ENCODE measurements around the gene CAPN5.

The CAPN5 gene

DNA sequence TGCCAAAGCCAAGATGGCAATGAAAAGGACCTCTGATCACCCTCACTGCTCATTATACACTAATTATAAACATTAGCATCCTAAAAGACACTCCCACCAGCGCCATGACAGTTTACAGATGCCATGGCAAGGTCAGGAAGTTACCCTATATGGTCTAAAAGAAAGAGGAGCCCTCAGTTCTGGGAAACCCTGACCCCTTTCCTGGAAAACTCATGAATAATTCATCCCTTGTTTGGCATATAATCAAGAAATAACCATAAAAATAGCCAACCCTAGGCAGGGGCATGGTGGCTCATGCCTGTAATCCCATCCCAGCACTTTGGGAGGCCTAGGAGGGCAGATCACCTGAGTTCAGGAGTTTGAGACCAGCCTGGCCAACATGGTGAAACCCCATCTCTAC, 12.7 kb upstream of the CAPN5 start:
- TF ChIP-seq, protein P1, sequence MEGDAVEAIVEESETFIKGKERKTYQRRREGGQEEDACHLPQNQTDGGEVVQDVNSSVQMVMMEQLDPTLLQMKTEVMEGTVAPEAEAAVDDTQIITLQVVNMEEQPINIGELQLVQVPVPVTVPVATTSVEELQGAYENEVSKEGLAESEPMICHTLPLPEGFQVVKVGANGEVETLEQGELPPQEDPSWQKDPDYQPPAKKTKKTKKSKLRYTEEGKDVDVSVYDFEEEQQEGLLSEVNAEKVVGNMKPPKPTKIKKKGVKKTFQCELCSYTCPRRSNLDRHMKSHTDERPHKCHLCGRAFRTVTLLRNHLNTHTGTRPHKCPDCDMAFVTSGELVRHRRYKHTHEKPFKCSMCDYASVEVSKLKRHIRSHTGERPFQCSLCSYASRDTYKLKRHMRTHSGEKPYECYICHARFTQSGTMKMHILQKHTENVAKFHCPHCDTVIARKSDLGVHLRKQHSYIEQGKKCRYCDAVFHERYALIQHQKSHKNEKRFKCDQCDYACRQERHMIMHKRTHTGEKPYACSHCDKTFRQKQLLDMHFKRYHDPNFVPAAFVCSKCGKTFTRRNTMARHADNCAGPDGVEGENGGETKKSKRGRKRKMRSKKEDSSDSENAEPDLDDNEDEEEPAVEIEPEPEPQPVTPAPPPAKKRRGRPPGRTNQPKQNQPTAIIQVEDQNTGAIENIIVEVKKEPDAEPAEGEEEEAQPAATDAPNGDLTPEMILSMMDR (conservative IDR thresholded peaks at IDR 0.05; ENCODE audit: low read depth, low read length) = no peak

DNA sequence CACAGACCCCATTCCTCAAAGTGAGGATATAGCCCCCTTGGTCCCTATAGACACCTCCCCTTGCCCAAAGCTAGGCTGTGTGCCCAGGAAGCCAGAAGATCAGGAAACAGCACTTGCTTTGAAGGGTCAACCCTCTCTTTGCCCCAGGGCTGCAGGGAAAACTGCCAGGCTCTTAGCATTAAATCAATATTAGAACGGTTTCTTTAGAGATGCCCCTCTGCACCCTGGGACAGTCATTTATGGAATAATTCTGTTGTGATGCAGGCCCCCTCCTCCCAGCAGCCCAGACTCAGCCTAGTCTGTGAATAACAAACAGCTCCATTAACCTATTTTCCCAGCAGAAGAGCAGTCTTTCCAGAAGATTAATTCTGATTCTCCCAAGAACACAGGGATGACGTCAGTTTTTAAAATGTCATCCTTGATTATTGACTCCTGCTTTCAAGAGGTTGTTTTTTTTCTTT, 11.6 kb upstream of the CAPN5 start:
- Histone ChIP-seq H3K9ac (no peak overlapping the region), H3K27me3 (ENCODE audit: insufficient read depth, low read depth) (no peaks in the 10 kb centered on the region), H3K27ac (no peak overlapping the region), H2AFZ (ENCODE audit: low read depth) (no peak overlapping the region), H3K4me3 (IDR thresholded peaks at IDR 0.05; ENCODE audit: insufficient read depth, low read depth, low read length) (no peak overlapping the region), H3K4me1 (ENCODE audit: low read depth, poor library complexity, severe bottlenecking) (no peaks in the 10 kb centered on the region), H3K79me2 (ENCODE audit: insufficient read depth, low read depth) (no peaks in the 10 kb centered on the region), H3K36me3 (ENCODE audit: insufficient read depth) (no peaks in the 10 kb centered on the region), H4K20me1 (ENCODE audit: insufficient read depth) (no peaks in the 10 kb centered on the region), H3K4me2 (no peak overlapping the region)
- TF ChIP-seq, protein P1 (conservative IDR thresholded peaks at IDR 0.05; ENCODE audit: low read depth, low read length) = no peak

More for the DNA sequence above, 12.7 kb upstream of the CAPN5 start:
- H2AFZ ChIP-seq (ENCODE audit: low read depth) = no peak overlapping the region
- H3K4me1 ChIP-seq (ENCODE audit: low read depth, poor library complexity, severe bottlenecking) = no peaks in the 10 kb centered on the region
- no peaks in the 10 kb centered on the region for H3K36me3 ChIP-seq (ENCODE audit: insufficient read depth)
- no peaks in the 10 kb centered on the region for H3K27me3 ChIP-seq (ENCODE audit: insufficient read depth, low read depth)
- no peak overlapping the region for H3K4me3 ChIP-seq (IDR thresholded peaks at IDR 0.05; ENCODE audit: insufficient read depth, low read depth, low read length)
- H4K20me1 ChIP-seq (ENCODE audit: insufficient read depth) = no peaks in the 10 kb centered on the region
- no peak overlapping the region for H3K27ac ChIP-seq
- H3K79me2 ChIP-seq (ENCODE audit: insufficient read depth, low read depth) = no peaks in the 10 kb centered on the region
- no peak overlapping the region for H3K4me2 ChIP-seq
- no peak overlapping the region for H3K9ac ChIP-seq

DNA sequence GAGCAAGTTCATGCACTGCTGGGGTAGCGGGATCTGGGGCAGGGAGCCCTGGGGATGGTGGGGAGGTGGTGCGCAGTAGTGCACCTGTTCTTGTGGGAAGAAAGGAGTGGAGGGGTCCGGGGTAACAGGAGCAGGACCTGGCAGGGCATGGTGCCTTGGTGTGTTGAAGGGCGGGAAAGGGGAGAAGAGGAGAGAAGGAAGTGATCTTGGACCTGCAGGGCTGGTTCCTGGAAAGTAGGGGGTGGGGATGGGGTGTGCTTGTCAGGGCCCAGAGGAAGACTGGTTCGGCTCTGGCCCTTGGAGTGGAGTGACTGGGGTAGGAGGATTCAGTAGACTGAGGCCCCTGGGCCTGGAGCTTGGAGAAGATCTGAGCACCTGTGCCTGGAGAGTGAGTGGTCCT, 10.9 kb upstream of the CAPN5 start:
- Histone ChIP-seq H3K4me2 (no peak overlapping the region), H3K9ac (no peak overlapping the region), H3K27ac (no peak overlapping the region), H4K20me1 (ENCODE audit: insufficient read depth) (no peaks in the 10 kb centered on the region), H3K27me3 (ENCODE audit: insufficient read depth, low read depth) (no peaks in the 10 kb centered on the region), H3K4me3 (IDR thresholded peaks at IDR 0.05; ENCODE audit: insufficient read depth, low read depth, low read length) (no peak overlapping the region), H3K79me2 (ENCODE audit: insufficient read depth, low read depth) (no peaks in the 10 kb centered on the region), H3K4me1 (ENCODE audit: low read depth, poor library complexity, severe bottlenecking) (no peaks in the 10 kb centered on the region), H2AFZ (ENCODE audit: low read depth) (no peak overlapping the region), H3K36me3 (ENCODE audit: insufficient read depth) (no peaks in the 10 kb centered on the region)
- TF ChIP-seq, protein P1 (conservative IDR thresholded peaks at IDR 0.05; ENCODE audit: low read depth, low read length) = no peak

DNA sequence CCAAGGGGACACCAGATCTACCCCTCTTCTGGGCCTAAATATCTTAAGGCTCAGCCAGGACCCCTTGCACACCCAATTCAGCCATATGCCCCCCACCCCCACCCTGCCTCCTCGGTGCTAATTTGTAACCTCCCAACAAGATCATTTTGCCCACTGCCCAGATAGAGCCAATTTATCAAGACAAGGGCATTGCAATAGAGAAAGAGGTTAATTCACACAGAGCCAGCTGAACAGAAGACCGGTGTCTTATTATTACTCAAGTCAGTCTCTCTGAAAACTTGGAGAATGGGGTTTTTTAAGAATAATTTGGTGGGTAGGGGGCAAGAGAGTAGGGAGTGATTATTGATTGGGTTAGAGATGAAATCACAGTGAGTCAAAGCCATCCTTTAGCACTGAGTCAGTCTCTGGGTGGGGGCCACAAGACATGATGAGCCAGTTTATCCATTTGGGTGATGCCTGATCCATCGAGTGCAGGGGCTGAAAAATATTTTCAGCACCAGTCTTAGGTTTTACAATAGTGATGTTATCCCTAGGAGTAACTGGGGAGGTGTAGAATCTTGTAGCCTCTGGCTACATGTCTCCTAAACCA, 9.9 kb upstream of the CAPN5 start:
- no peak overlapping the region for H3K4me2 ChIP-seq
- no peak overlapping the region for H2AFZ ChIP-seq (ENCODE audit: low read depth)
- H3K27me3 ChIP-seq (ENCODE audit: insufficient read depth, low read depth) = no peaks in the 10 kb centered on the region
- TF ChIP-seq, protein P1 (conservative IDR thresholded peaks at IDR 0.05; ENCODE audit: low read depth, low read length) = no peak
- H3K4me3 ChIP-seq (IDR thresholded peaks at IDR 0.05; ENCODE audit: insufficient read depth, low read depth, low read length) = no peak overlapping the region
- no peaks in the 10 kb centered on the region for H4K20me1 ChIP-seq (ENCODE audit: insufficient read depth)
- H3K4me1 ChIP-seq (ENCODE audit: low read depth, poor library complexity, severe bottlenecking) = no peaks in the 10 kb centered on the region
- H3K9ac ChIP-seq = no peak overlapping the region
- H3K79me2 ChIP-seq (ENCODE audit: insufficient read depth, low read depth) = no peaks in the 10 kb centered on the region
- H3K27ac ChIP-seq = no peak overlapping the region
- H3K36me3 ChIP-seq (ENCODE audit: insufficient read depth) = no peaks in the 10 kb centered on the region

Data from KMS-11 (cell line).